Stomach (tissue), 4 donors: ENCODE data around the gene PHF23.

Source experiments
- CTCF ChIP-seq, 7 experiments: fragments of 450-650 bp in 4 of 7; fragments of 200-600 bp in 3 of 7; sonication (generic) in 3 of 7; IDR thresholded peaks; one replicate each; pipeline ENCODE4 v1.5.1; 2016 to 2019; ENCODE audit warnings: antibody characterized with exemption in 7 of 7, control low read depth in 2 of 7, mild to moderate bottlenecking in 1 of 7
- EP300 ChIP-seq: sonication (generic); formaldehyde crosslinking; IDR thresholded peaks from one replicate; pipeline ENCODE4 v1.6.1; 2017; ENCODE audit warnings: antibody characterized with exemption
- POLR2A ChIP-seq, 4 donors: fragments of 450-650 bp; IDR thresholded peaks; one replicate each; pipeline ENCODE4 v1.6.1; 2016; ENCODE audit warnings: antibody characterized with exemption in 4 of 4, control low read depth in 2 of 4, mild to moderate bottlenecking in 1 of 4, moderate library complexity in 1 of 4

GRCh38 chr17:7222972-7223292 lies 16.3 kb downstream of the PHF23 start:
- TF ChIP-seq EP300 (no peak), CTCF (IDR thresholded peaks at IDR 0.05) (no peak), POLR2A (IDR thresholded peaks at IDR 0.05) (no peak)
